ENCODE data around the gene REEP1. TPM values are rescaled to one million over a fixed set of nuclear protein-coding genes. Genes with fewer than 3 reads are reported as not detected.

The REEP1 gene
- total RNA-seq, 1 experiment from 2014 or later: 5.9 TPM

DNA sequence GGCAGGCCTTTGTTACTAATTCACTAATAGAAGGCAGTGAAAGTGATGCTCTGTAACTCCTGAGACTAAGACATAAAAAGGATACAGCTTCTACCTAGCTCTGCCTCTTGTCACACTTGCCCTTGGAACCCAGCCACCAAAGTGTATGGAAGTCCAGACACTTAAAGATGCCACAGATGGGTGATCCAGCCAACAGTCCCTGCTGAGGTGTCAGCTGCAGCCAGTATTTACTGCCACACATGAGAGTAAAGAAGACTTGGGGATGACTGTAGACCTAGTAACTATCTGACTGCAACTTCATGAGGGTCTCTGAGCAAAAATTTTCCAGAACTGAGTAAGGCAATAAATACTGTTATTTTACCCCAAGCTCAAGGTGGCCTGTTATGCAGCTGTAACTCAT, 151.0 kb downstream of the REEP1 start:
- RAD21 ChIA-PET (ENCODE audit: low non-redundant PET in 1 of 2, low total read pairs in 2 of 2, uncharacterized antibody in 2 of 2, unreplicated experiment in 2 of 2): no interaction called here
- Histone ChIP-seq H3K9me3 (ENCODE audit: control insufficient read depth in 1 of 2, insufficient read depth in 1 of 2, low read depth in 1 of 2, low read length in 2 of 2) (no peaks in the 10 kb centered on the region), H3K27ac (ENCODE audit: low read depth, low read length) (no peak overlapping the region), H3K27me3 (ENCODE audit: insufficient read depth, low read length) (no peaks in the 10 kb centered on the region), H3K4me2 (ENCODE audit: low read length) (no peak overlapping the region), H3K9ac (ENCODE audit: low read length) (no peak overlapping the region), H3K79me2 (ENCODE audit: insufficient read depth, low read length) (peaks cover 100% of the 10 kb centered on the region), H4K20me1 (ENCODE audit: insufficient read depth) (peaks cover 14% of the 10 kb centered on the region; the same call in 1 of the 2 replicates), H3K4me3 (replicated peaks in 1 of 2; ENCODE audit: low read depth in 1 of 2, low read length in 2 of 2) (no peak overlapping the region), H2AFZ (ENCODE audit: low read depth, low read length, poor library complexity, severe bottlenecking) (no peak overlapping the region), H3K36me3 (ENCODE audit: control insufficient read depth in 1 of 2, insufficient read depth in 2 of 2, low read length in 2 of 2) (peaks cover 0 to 8% of the 10 kb centered on the region in 2 experiments; a peak in 1 of 4 replicates), H3K4me1 (ENCODE audit: control insufficient read depth in 1 of 2, insufficient read depth in 2 of 2, low read length in 2 of 2) (no peaks in the 10 kb centered on the region), H3K9me2 (ENCODE audit: insufficient read depth) (no peaks in the 10 kb centered on the region)
- intact Hi-C loops (cut with micrococcal nuclease): no loop called here
- POLR2A ChIA-PET: no interaction called here
- no TSS peak for BruUV-seq (replicated peaks)
- DNase-seq (ENCODE audit: low read depth, low spot score) (no peak), ATAC-seq (no peak)
- CTCF ChIA-PET: no interaction called here
- TF ChIP-seq EZH2phosphoT487 (IDR thresholded peaks at IDR 0.05; ENCODE audit: borderline replicate concordance) (no peak), ELF1 (IDR thresholded peaks at IDR 0.05; ENCODE audit: borderline replicate concordance, low read depth) (no peak), SRF (IDR thresholded peaks at IDR 0.05; ENCODE audit: low read depth) (no peak), POLR2AphosphoS5 (IDR thresholded peaks at IDR 0.05; ENCODE audit: low read depth, low read length) (no peak), FOSL1 (IDR thresholded peaks at IDR 0.05; ENCODE audit: low read depth) (no peak), ZFX (IDR thresholded peaks at IDR 0.05) (no peak), EZH2 (IDR thresholded peaks at IDR 0.05) (no peak)
- TF ChIP-seq, protein P1, sequence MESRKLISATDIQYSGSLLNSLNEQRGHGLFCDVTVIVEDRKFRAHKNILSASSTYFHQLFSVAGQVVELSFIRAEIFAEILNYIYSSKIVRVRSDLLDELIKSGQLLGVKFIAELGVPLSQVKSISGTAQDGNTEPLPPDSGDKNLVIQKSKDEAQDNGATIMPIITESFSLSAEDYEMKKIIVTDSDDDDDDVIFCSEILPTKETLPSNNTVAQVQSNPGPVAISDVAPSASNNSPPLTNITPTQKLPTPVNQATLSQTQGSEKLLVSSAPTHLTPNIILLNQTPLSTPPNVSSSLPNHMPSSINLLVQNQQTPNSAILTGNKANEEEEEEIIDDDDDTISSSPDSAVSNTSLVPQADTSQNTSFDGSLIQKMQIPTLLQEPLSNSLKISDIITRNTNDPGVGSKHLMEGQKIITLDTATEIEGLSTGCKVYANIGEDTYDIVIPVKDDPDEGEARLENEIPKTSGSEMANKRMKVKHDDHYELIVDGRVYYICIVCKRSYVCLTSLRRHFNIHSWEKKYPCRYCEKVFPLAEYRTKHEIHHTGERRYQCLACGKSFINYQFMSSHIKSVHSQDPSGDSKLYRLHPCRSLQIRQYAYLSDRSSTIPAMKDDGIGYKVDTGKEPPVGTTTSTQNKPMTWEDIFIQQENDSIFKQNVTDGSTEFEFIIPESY (IDR thresholded peaks at IDR 0.05; ENCODE audit: extremely low read depth, insufficient replicate concordance, low read length): no peak

Measured in HCT116 (cell line).